Right lobe of liver (tissue), 6 donors: ENCODE data around the gene CSTF1. TPM values are rescaled to one million over a fixed set of nuclear protein-coding genes. Genes with fewer than 3 reads are reported as not detected.

Experiments used
- ATAC-seq, 4 donors: fragments of 200-7000 bp; cut with Tn5 transposase; one replicate each; pipeline ENCODE4 v1.9.1; 2020; ENCODE audit warnings: mild to moderate bottlenecking in 4 of 4, moderate library complexity in 4 of 4
- DNase-seq, 3 donors: peaks; one replicate each; pipeline ENCODE4 v3.0.0-alpha.2; 2020
- H3K27ac ChIP-seq, 3 donors: fragments of 200-600 bp; one replicate each; pipeline ENCODE4 v1.8.0; 2022
- H3K27me3 ChIP-seq, 2 donors: fragments of 200-600 bp; one replicate each; pipeline ENCODE4 v1.8.0; 2022
- H3K36me3 ChIP-seq, 4 donors: fragments of 200-600 bp; sonication (generic) in 1 of 4; one replicate each; pipeline versions ENCODE4 v1.5.1 to v1.8.0; 2017 to 2022; ENCODE audit warnings: control low read depth in 1 of 4
- H3K4me1 ChIP-seq, 4 donors: fragments of 200-600 bp; sonication (generic) in 1 of 4; one replicate each; pipeline versions ENCODE4 v1.5.1 to v1.8.0; 2017 to 2022; ENCODE audit warnings: control low read depth in 1 of 4
- H3K4me3 ChIP-seq, 3 donors: fragments of 200-600 bp; one replicate each; pipeline ENCODE4 v1.8.0; 2022
- H3K9me3 ChIP-seq, 4 donors: fragments of 200-600 bp; sonication (generic) in 1 of 4; one replicate each; pipeline versions ENCODE4 v1.5.1 to v1.8.0; 2017 to 2022; ENCODE audit warnings: control low read depth in 1 of 4
- POLR2A ChIP-seq: fragments of 450-650 bp; IDR thresholded peaks from one replicate; pipeline ENCODE4 v1.6.1; 2017; ENCODE audit warnings: antibody characterized with exemption, mild to moderate bottlenecking
- WGBS: methylation state at CpG from one replicate; pipeline ENCODE4 v1.1.6; 2018; ENCODE audit warnings: low coverage, low lambda C conversion rate; ENCODE audit not compliant: insufficient coverage; ENCODE audit errors: missing lambda C conversion rate; 5-methylcytosine and 5-hydroxymethylcytosine counted together
- intact Hi-C, 2 donors: fragments of 100-400 bp; cut with DNase I; formaldehyde crosslinking; loops; one replicate each; pipeline versions ENCODE4 v1.11.2 to v1.14.1; 2022
- total RNA-seq, 6 experiments: library from RNA; depleted of rRNA in 2 of 6; stranded (reverse); fragments of >200 nt in 2 of 6; fragmentation: NEBNext Ultra II Directional in 3 of 6; extraction: Animal tissue kit (Norgen Biotek cat#: 25700) in 3 of 6; gene quantifications; one replicate each; pipeline versions ENCODE4 v1.1.0 to v1.2.4, GENCODE V29; 2016 to 2023
- TF ChIP-seq, protein P1 (sequence below), 4 donors: fragments of 200-600 bp in 3 of 4; fragments of 450-650 bp in 1 of 4; IDR thresholded peaks; one replicate each; pipeline versions ENCODE4 v1.5.1 to v1.8.0; 2016 to 2022; ENCODE audit warnings: antibody characterized with exemption in 4 of 4, mild to moderate bottlenecking in 2 of 4
- donor health status: DM: no; HTN: yes; CAD: no.
- donor health status: DM: no; HTN: no; CAD: no.
- donor health status: DM: no; HTN: no; CAD: no.
- donor health status: DM: no; HTN: yes; CAD: no.
- donor health status: DM: no; HTN: yes; CAD: no.

The CSTF1 gene
- total RNA-seq, 6 experiments from 2014 or later = 14.9 to 27.2 (median 16.6) TPM

DNA sequence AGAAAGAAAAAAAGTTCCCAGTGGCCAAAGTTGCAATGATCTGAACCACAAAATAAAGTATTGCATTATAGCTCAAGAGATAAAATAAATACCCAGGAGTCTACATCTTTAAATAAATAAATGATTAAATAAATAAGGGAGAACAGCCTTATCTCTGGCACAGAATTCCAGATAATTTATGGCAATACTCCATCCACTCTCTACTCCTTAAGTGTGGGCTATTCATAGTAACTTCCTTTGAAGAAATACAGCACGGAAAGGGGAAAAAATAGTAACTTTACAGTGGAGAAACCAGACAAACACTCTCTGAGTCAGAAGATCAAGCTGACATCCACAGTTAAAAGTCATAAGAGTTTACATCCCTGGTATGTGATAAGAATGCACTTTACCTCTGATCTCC is 12.1 kb upstream of the CSTF1 start:
- no peak for DNase-seq
- intact Hi-C loops = no loop called here
- WGBS = 48% methylated on average over 1 of the region's 1 CpG
- TF ChIP-seq POLR2A = no peak
- TF ChIP-seq, protein P1, sequence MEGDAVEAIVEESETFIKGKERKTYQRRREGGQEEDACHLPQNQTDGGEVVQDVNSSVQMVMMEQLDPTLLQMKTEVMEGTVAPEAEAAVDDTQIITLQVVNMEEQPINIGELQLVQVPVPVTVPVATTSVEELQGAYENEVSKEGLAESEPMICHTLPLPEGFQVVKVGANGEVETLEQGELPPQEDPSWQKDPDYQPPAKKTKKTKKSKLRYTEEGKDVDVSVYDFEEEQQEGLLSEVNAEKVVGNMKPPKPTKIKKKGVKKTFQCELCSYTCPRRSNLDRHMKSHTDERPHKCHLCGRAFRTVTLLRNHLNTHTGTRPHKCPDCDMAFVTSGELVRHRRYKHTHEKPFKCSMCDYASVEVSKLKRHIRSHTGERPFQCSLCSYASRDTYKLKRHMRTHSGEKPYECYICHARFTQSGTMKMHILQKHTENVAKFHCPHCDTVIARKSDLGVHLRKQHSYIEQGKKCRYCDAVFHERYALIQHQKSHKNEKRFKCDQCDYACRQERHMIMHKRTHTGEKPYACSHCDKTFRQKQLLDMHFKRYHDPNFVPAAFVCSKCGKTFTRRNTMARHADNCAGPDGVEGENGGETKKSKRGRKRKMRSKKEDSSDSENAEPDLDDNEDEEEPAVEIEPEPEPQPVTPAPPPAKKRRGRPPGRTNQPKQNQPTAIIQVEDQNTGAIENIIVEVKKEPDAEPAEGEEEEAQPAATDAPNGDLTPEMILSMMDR (IDR thresholded peaks at IDR 0.05) = no peak
- Histone ChIP-seq H3K4me3 (no peak overlapping the region), H3K27ac (no peak overlapping the region), H3K9me3 (no peaks in the 10 kb centered on the region), H3K36me3 (no peaks in the 10 kb centered on the region), H3K27me3 (no peaks in the 10 kb centered on the region), H3K4me1 (no peaks in the 10 kb centered on the region)
- peak in 2 of 4 donors; percentile 15 to 60 for ATAC-seq

GRCh38 chr20:56381501-56381900 is 10.9 kb upstream of the CSTF1 start:
- intact Hi-C loops = no loop called here
- Histone ChIP-seq H3K36me3 (no peaks in the 10 kb centered on the region), H3K9me3 (no peaks in the 10 kb centered on the region), H3K4me3 (no peak overlapping the region), H3K27ac (no peak overlapping the region), H3K27me3 (no peaks in the 10 kb centered on the region), H3K4me1 (no peaks in the 10 kb centered on the region)
- DNase-seq (no peak), ATAC-seq (no peak)
- TF ChIP-seq, protein P1 (IDR thresholded peaks at IDR 0.05) = no peak
- no peak for TF ChIP-seq POLR2A
- 100% methylated on average over 1 of the region's 1 CpG for WGBS

GRCh38 chr20:56382696-56383095 is 9.7 kb upstream of the CSTF1 start:
- no peaks in the 10 kb centered on the region for H3K36me3 ChIP-seq
- H3K27ac ChIP-seq = no peak overlapping the region
- no peaks in the 10 kb centered on the region for H3K27me3 ChIP-seq
- DNase-seq = no peak
- no peak overlapping the region for H3K4me3 ChIP-seq
- ATAC-seq = no peak
- no peaks in the 10 kb centered on the region for H3K4me1 ChIP-seq
- intact Hi-C loops = no loop called here
- TF ChIP-seq, protein P1 (IDR thresholded peaks at IDR 0.05) = no peak
- no peak for TF ChIP-seq POLR2A
- no peaks in the 10 kb centered on the region for H3K9me3 ChIP-seq
- 77% methylated on average over 4 of the region's 4 CpGs for WGBS

DNA sequence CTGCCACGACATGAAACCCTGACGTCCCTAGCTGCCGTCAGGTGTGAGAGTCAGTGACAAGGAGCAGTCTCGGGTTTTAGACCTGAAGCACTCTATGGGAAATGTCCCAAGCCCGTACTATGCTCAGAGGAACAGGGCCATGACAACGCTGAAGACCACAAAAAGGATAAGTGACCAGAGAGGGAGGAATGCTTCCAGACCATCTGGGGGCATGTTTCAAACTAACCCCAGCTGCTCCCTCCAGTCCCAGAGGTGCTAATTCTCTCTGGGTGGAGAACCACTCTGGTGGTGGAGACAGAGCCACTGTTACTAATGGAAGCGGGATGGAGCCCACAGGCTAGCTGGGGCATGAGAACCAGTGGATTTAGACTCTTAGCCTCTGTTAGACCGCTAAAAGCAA is 9.1 kb upstream of the CSTF1 start:
- Histone ChIP-seq H3K9me3 (no peaks in the 10 kb centered on the region), H3K27ac (no peak overlapping the region), H3K27me3 (no peaks in the 10 kb centered on the region), H3K4me1 (no peaks in the 10 kb centered on the region), H3K36me3 (no peaks in the 10 kb centered on the region), H3K4me3 (no peak overlapping the region)
- TF ChIP-seq POLR2A = no peak
- TF ChIP-seq, protein P1 (IDR thresholded peaks at IDR 0.05) = no peak
- ATAC-seq (no peak), DNase-seq (no peak)
- intact Hi-C loops = no loop called here
- 87% methylated on average over 8 of the region's 8 CpGs for WGBS

DNA sequence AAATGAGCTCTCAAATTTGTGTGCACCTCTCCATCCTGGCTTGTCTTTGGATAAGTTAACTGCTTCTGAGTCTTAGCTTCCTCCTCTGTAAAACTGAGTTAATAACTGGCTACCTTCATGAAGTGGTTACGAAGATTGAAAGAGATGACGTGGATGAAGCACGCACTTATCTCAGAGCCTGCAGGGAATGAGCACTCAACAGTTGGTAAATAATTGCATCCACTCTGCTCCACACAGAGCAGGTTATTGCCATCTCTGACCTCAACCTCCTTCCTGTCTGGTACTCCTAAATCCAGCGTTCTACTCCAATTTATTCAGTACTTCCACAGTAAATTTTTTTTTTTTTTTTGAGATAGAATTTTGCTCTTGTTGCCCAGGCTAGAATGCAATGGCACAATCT is 7.3 kb upstream of the CSTF1 start:
- Histone ChIP-seq H3K4me1 (no peaks in the 10 kb centered on the region), H3K27ac (no peak overlapping the region), H3K27me3 (no peaks in the 10 kb centered on the region), H3K36me3 (no peaks in the 10 kb centered on the region), H3K9me3 (no peaks in the 10 kb centered on the region), H3K4me3 (no peak overlapping the region)
- intact Hi-C loops = no loop called here
- DNase-seq = no peak
- WGBS = 93% methylated on average over 4 of the region's 4 CpGs
- TF ChIP-seq, protein P1 (IDR thresholded peaks at IDR 0.05) = no peak
- TF ChIP-seq POLR2A = no peak
- no peak for ATAC-seq
